ENCODE data around the gene ZKSCAN8.

Gene ZKSCAN8

DNA sequence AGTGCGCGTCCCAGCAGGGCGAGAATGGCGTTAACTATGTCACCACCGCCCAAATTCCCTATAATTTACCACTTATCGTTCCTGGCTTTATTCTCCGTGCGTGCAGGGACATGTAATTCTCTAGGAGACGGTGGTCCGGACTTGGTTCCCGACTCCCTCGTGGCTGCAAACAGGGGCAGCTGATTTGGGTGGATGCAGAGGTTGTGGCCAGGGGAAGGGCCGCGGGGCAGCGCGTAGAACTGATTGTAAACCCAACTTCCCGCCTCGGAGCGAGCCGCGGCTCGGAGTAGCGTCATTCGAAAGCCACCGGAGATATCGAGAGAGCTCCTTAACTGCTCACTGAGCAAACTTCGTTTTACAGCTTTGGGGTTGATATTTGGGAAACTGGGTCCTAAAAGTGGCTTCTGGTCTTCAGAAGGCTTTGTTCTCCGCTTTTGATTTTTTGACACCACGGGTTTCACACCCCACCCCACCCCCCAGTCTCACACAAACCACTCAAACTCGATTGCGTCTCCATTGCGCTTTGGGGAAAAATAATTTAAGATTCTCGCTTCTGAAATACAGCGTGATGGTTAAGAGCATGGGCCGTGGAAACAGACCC is 65.9 kb downstream of the ZKSCAN8 start:
- DNase-seq = no peak

DNA sequence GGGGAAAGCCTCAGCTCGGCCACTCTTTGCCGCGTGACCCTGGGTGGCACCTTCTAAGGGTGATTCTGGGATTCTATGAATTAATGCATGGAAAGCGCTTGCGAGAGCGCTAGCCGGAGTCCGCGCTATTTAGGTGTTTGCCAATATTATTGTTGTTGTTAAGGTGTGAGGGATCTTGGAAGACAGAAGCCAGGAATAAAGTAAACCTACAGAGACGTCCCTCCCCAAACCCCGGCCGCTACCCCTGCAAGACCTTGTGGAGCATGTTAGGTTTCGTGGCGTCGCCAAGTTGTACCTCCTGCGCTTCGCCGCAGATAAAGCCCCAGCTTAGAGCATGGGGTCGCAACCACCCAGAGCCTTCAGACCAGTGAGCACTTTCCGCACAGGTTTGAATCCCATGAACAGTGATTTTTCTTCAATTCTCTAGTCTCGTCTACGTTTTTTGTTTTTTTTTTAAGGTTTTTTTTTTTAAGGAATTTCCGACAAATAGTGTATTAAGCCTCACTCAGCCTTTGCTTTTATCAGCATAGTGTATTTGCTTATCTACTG is 66.5 kb downstream of the ZKSCAN8 start:
- DNase-seq = no peak

All from T1000 (cell line).